Fibroblast of skin of left quadriceps (primary cell): ENCODE results near the gene CD59.
"Not testable (repeated sequence)": the region's sequence is repeated elsewhere in the genome, so short reads cannot be mapped to it uniquely, and the experiment has no call there.

ENCODE experiments used
- DNase-seq, 2 experiments: peaks; one replicate each; pipeline ENCODE4 v3.0.0-alpha.2; 2013; ENCODE audit warnings: low read depth in 2 of 2

Gene CD59

DNA sequence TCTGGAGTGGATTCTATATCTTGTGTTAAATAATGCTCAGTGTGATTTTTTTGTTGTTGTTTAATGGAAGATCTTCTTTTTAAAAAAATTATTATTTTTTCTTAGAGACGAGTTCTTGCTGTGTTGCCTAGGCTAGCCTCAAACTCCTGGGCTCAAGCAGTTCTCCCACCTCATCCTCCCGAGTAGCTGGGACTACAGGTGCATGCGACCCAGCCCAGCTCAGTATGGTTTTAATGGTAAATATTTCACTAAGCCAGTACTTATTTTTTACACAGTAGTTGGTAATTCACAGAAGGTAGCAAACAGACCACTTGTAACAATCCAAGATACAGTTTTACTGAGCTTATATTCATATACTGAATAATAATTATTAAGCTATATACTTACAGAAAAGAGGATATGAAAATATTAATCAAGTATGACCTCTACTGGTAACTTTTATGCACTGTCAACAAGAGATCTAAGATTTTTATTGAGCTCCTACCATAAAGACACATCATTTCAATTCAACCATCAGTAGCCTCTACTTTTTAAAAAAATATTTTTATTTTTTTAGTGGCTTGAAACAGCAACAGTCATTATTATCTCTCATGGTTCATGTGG, 6.1 kb upstream of the CD59 start:
- no peak for DNase-seq

- DNase-seq, result no peak
Observed at GRCh38 chr11:33741806-33742205, 5.6 kb upstream of the CD59 start.

GRCh38 chr11:33737362-33737821, 1.2 kb upstream of the CD59 start:
- DNase-seq, result no peak

- no peak for DNase-seq
Observed at GRCh38 chr11:33735271-33736147, 714 bp downstream of the CD59 start.

DNA sequence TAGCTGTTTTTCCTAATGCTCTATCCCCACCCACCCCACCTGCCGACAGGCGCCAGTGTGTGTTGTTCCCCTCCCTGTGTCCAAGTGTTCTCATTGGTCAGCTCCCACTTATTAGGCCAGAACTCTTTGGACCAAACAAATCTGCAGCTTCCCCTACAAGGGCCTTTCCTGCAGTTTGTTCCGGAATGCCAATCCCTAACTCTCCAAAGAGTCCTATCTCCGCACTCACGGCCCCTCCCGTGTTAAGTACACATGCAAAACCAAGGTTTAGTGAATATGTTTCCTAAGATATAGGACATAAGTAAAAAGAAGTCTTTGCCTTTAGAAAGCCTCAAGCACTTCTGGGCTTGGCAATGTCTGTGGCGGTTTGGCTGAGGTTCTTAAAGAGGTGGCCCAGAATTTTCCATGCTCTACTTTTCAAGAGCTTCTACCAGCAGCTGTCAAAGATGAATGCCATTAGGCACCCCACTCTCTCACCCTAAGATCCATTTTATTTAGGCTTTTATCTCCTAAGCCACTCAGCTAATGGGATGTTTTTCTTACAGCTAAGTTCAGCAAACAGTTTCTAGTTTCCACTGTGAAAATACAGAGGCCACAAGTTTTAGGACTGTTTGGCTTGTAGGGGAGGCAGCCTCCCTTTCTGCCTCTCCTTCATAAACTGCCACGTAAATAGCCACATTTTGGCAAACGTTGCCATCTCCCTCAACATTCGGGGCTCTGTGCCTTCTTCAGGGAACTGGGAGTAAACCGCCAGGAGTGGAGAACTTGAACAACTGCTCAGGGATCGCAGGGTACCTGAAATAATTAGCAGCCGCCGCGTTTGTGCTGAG, 1.6 kb downstream of the CD59 start:
- no peak for DNase-seq

- no peak for DNase-seq
Observed at GRCh38 chr11:33733980-33734379, 2.2 kb downstream of the CD59 start.

DNA sequence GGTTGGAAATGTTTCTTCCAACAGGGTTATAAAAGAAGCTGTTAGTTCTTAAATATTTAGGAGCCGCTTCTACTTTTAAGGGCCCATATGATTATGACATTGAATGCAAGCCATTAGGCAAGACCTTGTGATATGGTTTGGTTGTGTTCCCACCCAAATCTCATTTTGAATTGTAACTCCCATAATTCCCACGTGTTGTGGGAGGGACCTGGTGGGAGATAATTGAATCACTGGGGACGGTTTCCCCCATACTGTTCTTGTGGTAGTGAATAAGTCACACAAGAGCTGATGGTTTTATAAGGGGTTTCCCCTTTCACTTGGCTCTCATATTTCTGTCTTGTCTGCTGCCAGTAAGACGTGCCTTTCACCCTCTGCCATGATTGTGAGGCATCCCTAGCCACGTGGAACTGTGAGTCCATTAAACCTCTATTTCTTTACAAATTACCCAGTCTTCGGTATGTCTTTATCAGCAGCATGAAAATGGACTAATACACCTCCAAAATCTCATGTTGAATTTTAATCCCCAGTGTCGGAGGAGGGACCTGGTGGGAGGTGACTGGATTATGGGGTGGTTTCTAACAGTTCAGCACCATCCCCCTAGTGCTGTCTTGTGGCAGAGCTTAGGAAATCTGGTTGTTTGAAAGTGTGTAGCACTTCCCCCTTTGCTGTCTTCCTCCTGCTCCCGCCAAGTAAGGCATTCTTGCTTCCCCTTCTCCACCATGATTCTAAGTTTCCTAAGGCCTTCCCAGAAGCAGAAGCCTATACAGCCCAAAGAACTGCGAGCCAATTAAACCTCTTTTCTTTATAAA, 4.3 kb downstream of the CD59 start:
- no peak for DNase-seq

GRCh38 chr11:33730716-33731115, 5.5 kb downstream of the CD59 start:
- no peak for DNase-seq

GRCh38 chr11:33729072-33729664, 7.1 kb downstream of the CD59 start:
- not testable (repeated sequence) for DNase-seq

DNA sequence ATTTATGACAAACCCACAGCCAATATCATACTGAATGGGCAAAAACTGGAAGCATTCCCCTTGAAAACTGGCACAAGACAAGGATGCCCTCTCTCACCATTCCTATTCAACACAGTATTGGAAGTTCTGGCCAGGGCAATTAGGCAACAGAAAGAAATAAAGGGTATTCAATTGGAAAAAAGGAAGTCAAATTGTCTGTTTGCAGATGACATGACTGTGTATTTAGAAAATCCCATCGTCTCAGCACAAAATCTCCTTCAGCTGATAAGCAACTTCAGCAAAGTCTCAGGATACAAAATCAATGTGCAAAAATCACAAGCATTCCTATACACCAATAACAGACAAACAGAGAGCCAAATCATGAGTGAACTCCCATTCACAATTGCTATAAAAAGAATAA, 8.7 kb downstream of the CD59 start:
- DNase-seq, result not testable (repeated sequence)

GRCh38 chr11:33725496-33725895, 10.7 kb downstream of the CD59 start:
- DNase-seq, result no peak

- no peak for DNase-seq
Observed at GRCh38 chr11:33724644-33725035, 11.6 kb downstream of the CD59 start.

DNA sequence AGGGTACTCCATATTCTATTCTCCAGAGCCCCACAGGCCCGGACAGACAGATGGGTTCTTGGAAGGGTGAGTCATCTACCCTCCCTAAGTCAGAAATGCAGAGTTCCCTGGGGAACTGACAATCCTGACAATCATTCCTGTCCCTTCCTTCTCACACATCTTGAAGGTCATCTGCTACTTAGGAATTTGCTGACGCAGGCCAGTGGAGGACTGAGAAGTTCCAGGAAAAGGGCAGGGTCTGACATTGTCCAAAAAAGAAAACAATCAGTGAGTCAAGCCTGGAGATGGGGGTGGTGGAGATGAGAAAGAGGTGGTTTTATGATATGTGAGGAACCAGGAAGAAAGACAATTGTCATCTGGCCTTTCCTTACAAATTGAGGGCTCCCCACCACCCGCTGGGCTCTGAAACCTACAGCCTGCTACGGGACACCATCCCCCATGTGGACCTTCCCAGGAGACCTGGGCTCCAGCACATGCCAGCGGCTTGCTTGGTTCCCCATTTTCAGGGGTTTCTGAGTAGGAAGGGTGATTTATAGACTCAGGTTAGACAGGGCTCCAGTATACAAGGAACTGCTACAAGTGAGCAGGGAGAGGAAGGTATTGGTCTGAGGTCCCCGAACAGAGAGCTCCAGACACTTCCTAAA, 12.9 kb downstream of the CD59 start:
- DNase-seq, result peak; percentile 65 to 74

GRCh38 chr11:33722590-33723234, 13.5 kb downstream of the CD59 start:
- no peak for DNase-seq

- DNase-seq, result no peak
Observed at GRCh38 chr11:33721984-33722383, 14.2 kb downstream of the CD59 start.

GRCh38 chr11:33721426-33721825, 14.8 kb downstream of the CD59 start:
- no peak for DNase-seq

DNA sequence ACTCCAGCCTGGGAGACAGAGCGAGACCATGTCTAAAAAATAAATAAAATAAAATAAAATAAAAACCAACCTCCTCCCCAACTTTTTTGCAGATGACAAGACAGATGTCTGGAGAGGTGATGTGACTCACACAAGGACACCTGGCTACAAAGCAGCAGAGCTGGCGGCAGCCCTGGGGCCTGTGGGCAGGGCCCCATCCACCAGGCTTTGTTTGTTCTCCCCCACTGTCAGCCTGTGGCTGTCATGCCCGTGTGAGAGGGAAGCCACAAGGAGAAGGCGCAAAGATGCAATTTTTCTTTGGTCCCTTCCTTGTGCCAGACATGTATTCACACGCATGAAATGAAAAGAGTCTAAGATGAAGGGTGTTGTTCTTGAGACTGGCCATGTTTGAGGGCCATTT, 16.6 kb downstream of the CD59 start:
- DNase-seq, result no peak

- no peak for DNase-seq
Observed at GRCh38 chr11:33718440-33718839, 17.8 kb downstream of the CD59 start.

- DNase-seq, result no peak
Observed at GRCh38 chr11:33716243-33716642, 20.0 kb downstream of the CD59 start.

- no peak for DNase-seq
Observed at GRCh38 chr11:33713856-33714398, 22.3 kb downstream of the CD59 start.
